C1 segment of cervical spinal cord (tissue), 14 donors: ENCODE data around the gene MRM2.

Experiments used
- DNase-seq, 14 donors: peaks; one replicate each; lab custom pipeline; 2025; lab: John Stamatoyannopoulos, UW

Gene MRM2

GRCh38 chr7:2266911-2267310 lies 24.9 kb upstream of the MRM2 start:
- no peak for DNase-seq

- DNase-seq = no peak
Measured at GRCh38 chr7:2264158-2264557, 22.2 kb upstream of the MRM2 start.

GRCh38 chr7:2263176-2263575 lies 21.2 kb upstream of the MRM2 start:
- no peak for DNase-seq

- DNase-seq = peak in 5 of 14 donors; percentile 14 to 38 (median 28)
Measured at GRCh38 chr7:2261611-2262010, 19.6 kb upstream of the MRM2 start.

GRCh38 chr7:2260820-2261219 lies 18.8 kb upstream of the MRM2 start:
- peak in 1 of 14 donors; percentile 10 for DNase-seq

- no peak for DNase-seq
Measured at GRCh38 chr7:2259480-2259879, 17.5 kb upstream of the MRM2 start.

- DNase-seq = no peak
Measured at GRCh38 chr7:2258661-2259365, 16.8 kb upstream of the MRM2 start.

GRCh38 chr7:2257651-2258050 lies 15.6 kb upstream of the MRM2 start:
- DNase-seq = no peak

GRCh38 chr7:2257046-2257551 lies 15.1 kb upstream of the MRM2 start:
- no peak for DNase-seq

GRCh38 chr7:2256306-2257045 lies 14.5 kb upstream of the MRM2 start:
- peak in 1 of 14 donors; percentile 30 for DNase-seq

GRCh38 chr7:2255145-2256139 lies 13.4 kb upstream of the MRM2 start:
- DNase-seq = no peak

GRCh38 chr7:2254429-2255144 lies 12.6 kb upstream of the MRM2 start:
- no peak for DNase-seq

- no peak for DNase-seq
Measured at GRCh38 chr7:2253525-2254244, 11.7 kb upstream of the MRM2 start.

GRCh38 chr7:2253021-2253420 lies 11.0 kb upstream of the MRM2 start:
- DNase-seq = no peak

GRCh38 chr7:2251841-2252771 lies 10.1 kb upstream of the MRM2 start:
- no peak for DNase-seq

GRCh38 chr7:2251381-2251780 lies 9.4 kb upstream of the MRM2 start:
- no peak for DNase-seq

- no peak for DNase-seq
Measured at GRCh38 chr7:2249744-2250323, 7.8 kb upstream of the MRM2 start.

GRCh38 chr7:2248984-2249694 lies 7.1 kb upstream of the MRM2 start:
- DNase-seq = peak in 8 of 14 donors; percentile 19 to 62 (median 39)
